Myocyte (in vitro differentiated cells): Measurements from ENCODE around the gene PPP1R1A. TPM values are rescaled to one million over a fixed set of nuclear protein-coding genes. Genes with fewer than 3 reads are reported as not detected.

Experiments used
- DNase-seq: peaks from one replicate; pipeline ENCODE4 v3.0.0-alpha.2; 2012; ENCODE audit warnings: low read depth
- total RNA-seq: library from RNA; depleted of rRNA; stranded (reverse); fragments of >200 nt; gene quantifications from 2 replicates; pipeline ENCODE4 v1.2.3, GENCODE V29; 2014

Gene PPP1R1A
- total RNA-seq, 1 donor from 2014 or later = 0.21 TPM

DNA sequence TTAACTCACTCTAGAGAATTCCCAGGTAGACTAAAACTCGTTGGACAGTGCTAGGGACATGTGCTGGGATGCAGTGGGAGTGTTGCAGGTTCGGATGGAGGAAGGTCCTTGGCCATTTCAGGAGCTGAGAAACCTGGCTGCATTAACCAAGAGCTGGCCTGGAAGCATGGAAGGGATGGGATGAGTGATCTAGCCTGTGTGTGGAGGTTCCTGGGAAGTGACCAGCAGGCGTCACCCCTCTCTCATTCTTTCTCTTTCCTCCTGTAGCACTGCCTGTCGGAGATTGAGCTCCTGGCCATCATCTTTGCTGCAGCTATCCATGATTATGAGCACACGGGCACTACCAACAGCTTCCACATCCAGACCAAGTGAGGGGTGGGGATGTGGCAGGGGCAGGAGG lies 15.6 kb downstream of the PPP1R1A start:
- no peak for DNase-seq

DNA sequence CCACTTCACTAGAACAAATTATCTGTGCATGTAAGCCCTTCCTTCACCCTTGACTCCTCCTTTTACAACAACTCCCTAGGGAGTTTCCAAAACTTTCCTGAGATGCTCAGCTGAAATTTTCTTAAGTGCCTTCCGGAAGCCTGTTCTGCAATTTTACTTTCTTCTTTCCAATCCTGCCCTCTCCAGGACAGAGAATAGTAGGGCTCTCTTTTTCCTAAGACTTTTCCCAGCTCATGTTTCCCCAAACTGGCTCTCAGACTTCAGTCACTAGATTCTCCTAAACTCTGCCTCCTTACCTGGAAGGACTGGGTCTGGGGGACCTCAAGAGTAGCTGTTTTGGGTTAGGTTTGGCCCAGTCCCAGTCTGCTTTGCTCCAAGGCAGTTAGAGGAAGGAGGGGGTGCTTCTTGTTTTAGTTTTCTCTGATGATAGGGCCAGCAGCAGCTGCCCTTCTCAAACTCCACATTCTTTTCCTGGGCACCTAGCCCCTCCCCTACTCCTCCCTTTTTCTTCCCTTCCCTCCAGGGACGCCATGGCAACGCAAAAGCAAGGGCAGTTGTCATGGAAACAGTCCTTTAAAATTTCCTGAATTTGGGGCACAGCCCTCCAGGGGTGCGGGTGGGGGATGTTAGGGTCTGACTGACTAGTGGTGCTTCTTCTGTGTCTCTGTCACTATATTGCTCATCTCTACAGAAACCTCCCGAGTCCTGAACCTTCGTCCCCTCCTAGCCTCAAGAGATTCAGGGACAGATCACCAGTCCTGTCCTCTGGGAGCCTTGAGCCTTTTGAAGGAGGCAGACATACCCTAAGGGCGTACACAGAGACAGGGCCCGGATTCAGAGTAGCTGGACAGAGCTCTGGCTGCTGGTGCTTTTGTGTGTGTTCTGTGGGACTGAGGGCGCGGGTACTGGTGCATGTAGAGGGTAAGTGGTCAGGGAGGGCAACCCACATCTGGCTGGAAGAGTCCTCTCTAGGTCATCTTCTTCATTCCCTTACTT lies 17.0 kb downstream of the PPP1R1A start:
- peak; percentile 37 for DNase-seq

GRCh38 chr12:54569995-54570528 lies 18.4 kb downstream of the PPP1R1A start:
- no peak for DNase-seq

DNA sequence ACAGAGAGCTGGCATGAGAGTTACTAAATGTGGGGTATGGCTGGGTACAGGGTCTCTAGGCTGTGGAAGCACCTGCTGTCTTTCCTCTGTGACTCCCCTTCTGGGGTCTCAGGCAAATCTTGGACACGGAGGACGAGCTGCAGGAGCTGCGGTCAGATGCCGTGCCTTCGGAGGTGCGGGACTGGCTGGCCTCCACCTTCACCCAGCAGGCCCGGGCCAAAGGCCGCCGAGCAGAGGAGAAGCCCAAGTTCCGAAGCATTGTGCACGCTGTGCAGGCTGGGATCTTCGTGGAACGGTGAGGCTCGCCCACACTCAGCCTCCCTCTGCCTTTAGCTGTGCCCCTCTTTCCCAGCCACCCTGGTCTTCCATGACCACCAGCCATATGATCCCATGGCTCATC lies 19.4 kb downstream of the PPP1R1A start:
- DNase-seq = no peak

- no peak for DNase-seq
These were observed 21.7 kb downstream of the PPP1R1A start for GRCh38 chr12:54566792-54567191.

GRCh38 chr12:54565986-54566544 lies 22.4 kb downstream of the PPP1R1A start:
- no peak for DNase-seq

DNA sequence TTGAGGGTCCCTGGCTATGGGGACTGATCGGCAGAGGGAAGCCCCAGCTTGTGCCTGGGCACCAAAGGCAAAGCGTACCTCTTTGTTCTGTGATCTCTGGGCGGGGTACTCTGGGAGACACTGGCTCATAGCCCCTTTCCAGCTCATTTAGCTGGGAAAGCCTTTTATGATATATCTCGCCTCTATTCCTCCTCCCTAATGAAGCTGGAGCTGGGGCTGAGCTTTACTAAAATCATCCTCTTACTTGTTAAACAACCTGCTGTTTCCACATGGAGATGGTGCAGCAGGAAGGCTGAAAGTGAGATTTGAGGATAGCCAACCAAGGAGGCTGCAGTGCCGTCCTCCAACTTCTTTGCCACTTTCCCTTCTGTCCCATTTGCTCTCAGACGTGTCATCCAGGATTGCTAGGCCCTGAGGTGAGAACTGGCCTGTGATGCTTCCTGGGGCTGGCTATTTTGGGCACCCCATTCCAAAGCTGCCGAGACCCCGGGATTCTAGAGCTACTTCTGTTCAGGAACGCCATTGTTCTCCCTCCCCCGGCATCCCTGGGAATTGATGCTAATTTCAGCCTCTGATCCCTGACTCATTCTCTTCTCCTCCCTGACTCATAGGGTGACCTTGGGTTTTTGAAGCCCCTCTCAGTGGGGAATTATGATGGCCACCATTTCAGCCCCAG lies 23.0 kb downstream of the PPP1R1A start:
- DNase-seq = no peak

DNA sequence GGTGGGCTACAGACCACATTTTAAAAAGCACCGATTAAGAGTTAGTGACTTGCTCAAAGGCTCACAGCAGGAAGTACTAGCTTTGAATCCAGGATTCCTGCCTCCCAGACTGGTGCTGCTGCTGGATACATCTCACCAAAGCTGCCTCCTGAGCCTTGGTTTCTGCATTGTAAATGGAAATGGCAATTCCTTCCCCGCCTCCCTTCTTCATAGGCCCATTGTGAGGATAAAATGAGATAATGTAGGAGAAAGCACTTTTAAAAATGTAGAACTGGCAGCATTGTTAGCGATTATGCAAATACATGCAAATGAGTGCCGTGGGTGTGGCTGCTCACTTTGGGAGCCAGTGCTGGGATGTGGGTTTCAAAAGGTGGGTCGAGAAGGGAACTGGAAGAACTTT lies 23.7 kb downstream of the PPP1R1A start:
- DNase-seq = no peak

DNA sequence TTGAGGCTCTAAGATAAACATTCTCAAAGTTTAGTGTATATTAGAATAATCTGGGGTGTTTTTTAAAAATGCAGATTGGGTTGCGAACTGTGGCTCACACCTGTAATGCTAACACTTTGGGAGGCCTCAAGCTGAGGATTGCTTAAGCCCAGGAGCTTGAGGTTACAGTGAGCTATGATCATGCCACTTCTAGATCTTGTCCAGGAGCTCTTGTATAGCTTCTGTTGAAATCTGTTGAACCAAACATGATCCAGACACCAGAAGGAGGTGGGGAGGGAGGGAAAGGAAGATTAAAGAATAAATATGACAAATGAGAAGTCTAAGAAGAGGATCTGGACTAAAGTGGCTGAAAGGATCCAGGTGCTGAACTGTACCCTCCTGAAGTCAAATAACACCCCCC lies 24.7 kb downstream of the PPP1R1A start:
- no peak for DNase-seq

DNA sequence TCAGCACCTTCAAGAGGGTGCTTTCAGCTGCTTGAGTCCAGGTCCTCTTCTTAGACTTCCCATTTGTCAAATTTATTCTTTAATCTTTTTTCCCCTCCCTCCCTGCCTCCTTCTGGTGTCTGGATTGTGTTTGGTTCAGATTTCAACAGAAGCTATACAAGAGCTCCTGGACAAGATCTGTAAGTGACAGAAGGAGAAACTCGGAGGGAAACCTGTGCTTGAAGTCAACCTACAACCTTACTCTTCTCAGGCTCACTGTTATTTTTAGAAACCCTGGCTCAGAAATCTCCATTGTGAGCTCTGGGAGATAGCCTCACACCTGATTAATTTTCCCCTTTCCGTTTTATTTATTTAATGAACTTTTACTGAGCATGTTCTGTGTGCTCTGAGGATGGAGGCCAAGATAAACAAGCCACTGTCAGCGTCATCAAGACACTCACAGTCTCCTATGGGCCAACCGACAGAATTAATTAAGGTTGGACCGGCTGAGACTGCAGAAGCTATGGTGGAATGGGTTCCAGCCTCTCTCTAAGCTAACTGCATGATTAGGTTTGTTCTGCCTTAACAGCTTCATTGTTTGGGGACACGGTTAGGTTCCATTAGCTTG lies 25.6 kb downstream of the PPP1R1A start:
- DNase-seq = no peak

DNA sequence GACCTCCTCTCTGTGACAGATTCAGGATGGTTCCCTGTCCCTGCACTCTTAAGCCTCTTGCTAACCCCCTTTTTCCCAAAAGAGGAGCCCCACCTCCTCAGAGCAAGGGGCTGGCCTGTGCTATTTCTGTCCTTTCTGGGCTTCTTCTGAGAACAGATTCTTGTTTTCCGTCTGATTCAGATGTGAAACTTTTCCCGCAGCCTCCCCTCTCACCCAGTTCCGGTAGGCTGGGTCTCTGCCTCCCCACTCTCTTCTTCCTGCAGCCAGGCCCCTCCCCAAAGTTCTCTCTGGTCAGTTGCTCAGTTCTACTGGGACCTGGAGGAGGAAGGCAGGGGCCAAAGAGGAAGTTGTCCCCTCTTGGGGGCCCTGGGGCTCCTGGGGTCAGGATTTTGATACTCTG lies 27.3 kb downstream of the PPP1R1A start:
- no peak for DNase-seq

- DNase-seq = peak; percentile 67
These were observed 28.0 kb downstream of the PPP1R1A start for GRCh38 chr12:54560374-54560858.

GRCh38 chr12:54558759-54559158 lies 29.7 kb downstream of the PPP1R1A start:
- no peak for DNase-seq

GRCh38 chr12:54558311-54558710 lies 30.1 kb downstream of the PPP1R1A start:
- DNase-seq = peak; percentile 40

- no peak for DNase-seq
These were observed 32.7 kb downstream of the PPP1R1A start for GRCh38 chr12:54555670-54556257.

DNA sequence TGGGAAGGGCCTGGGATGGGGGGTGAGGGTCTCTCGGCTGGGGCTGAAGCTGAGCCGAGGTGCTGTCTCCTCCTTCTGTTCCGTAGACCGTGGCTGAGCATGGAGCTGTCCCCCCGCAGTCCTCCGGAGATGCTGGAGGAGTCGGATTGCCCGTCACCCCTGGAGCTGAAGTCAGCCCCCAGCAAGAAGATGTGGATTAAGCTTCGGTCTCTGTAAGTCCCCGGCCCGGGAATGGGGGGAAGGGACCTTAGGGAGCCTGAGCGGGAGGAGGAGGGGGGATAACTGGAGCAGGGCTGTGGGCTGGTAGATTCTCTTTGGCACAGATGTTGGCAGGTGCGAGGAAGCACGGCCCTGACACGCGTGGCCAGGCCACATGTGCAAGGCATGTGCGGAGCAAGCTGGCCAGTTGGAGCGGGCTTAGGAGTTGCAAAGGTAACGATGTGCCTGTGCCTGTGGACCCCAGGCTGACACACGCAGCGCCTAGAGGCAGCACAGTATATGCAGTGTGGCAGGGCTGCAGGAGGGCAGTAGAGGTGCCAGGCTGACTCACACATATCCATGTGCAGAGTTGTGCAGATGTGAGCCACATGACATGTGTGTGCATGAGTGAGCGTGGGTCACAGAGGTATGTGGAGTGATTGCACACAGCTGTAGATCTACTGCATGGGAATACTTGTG lies 38.5 kb downstream of the PPP1R1A start:
- DNase-seq = no peak

DNA sequence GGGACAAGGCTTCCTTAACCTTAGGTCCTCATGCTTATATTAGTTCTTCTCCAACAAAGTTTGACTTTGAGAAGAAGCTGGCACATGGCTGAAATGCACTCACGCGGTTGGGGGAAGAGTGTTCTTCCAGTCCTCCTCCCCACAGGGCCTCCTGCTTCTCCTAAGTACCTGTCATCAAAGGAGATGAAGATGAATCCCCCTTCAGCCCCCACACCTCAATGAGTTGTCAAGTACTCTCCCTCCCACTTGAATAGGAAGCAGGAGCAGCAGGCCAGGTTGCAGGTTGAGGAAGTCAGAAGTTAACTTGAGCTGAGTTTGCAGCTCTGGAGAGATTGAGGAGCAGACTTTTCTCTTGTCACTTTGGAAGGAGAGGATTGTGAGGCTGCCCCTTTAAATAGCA lies 41.9 kb downstream of the PPP1R1A start:
- DNase-seq = no peak

- no peak for DNase-seq
These were observed 43.7 kb downstream of the PPP1R1A start for GRCh38 chr12:54544743-54545142.

DNA sequence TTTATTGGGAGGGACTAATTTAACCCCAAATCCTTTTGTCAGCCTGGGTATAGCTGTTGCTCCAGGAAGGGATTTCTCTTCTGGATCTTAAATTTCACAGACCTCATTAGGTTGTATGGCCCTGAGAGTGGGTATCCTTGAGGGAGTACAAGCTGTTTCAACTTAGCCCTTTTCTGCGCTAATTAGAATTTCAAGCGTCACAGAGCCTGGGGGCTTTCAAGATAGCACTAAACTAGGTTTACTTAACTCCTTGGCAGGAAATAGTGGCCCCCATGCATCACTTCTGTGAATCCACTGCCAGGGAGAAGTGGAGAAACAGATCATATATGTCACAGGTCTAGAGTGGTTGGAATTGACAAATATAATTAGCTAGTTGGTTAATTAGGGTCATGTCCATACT lies 44.9 kb downstream of the PPP1R1A start:
- no peak for DNase-seq

DNA sequence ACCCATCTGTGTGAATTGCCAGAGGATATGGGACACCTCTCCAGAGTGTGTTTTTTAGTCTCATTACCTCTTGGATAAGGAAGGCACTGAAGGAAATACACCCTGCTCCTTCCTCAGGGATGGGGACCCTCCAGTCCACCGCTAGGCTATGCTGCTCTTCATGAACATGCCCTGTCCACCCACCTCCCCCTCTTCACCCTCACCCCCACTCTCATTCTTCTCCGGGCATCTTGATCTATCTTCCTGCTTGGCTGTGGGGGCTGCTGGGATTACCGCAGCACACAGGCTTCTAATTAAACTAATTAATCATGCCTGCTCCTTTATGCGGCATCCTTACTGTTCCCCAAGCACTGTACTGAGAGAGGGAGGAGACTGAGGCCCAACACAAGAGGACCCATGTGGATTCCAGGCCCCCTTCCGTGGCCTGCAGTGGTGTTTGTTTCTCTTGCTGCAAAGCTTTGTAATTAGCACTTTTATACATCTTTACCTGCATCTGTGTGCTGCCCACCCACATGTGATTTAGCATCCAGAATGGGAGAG lies 46.6 kb downstream of the PPP1R1A start:
- no peak for DNase-seq
